ENCODE results near the gene ADH1B.
A peak's percentile ranks its signal among the peaks of the same experiment; 100 is the strongest.
"Not testable (repeated sequence)": the region's sequence is repeated elsewhere in the genome, so short reads cannot be mapped to it uniquely, and the experiment has no call there.

ADH1B gene

DNA sequence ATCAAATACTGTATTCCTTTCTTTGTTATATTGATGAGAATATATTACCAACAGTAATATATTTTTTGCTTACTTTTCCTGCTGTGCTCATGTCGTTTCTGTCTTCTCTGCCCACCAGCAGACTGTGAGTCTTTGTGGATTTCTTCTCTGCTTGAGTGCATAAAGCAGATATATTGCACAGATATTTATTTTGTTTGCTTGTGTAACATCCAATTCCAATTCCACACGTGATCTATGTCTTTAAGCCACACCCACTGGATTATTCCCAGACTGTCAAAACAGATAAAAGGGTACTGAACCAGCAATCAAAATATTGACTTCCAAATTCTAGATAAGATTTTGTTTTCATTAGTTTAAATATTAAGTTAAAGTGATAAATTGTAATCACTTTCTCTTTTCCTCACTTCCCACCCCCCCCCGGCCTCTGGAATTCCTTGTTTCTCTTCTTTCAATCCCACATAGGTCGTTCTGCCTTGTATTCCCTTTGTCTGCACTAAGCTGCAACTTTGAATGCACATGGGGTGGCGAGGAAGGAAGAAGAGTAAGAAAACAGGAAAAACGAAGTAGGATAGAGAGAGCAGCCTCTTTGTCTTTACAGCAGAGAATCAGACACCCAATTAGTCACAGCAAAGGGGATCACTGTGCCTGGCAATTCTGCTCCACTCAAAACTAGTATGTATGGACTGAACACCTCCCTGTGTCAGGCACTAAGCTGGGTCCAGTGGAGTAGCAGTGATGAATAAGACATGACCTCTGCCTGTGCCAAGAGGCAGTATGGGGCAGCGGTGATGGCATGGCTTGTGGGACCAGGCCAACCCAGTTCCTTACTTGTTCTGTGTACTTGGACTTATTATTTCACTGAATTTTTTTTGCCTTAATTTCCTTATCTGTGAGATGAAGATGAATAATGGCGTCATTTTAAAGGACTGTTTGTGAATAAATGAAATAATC lies at the start of gene ADH1B:
Gene ADH1B, minus strand, starts transcription at position 161 of the 951 bp plus-strand sequence. Its CDS starts 70 bp downstream, at position 91.
- DNase-seq: no peak

DNA sequence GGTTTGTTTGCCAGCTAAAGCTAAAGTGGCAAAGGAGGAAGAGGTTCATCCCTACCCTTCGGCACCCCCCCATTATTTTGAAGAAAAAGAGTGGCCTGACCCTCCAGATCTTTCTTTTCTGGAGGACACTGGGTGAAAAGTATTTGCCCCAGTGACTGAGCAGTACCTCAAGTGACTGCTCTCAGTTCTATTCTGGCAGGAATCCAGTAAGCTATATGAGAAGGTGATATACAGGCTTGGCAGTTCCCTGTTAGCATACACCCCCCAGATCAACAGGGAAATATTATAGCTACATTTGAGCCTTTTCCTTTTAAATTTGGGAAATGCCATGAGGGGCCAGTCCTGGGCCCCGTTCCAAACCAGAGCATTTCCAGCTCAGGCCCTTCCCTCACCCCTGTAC lies 46.6 kb upstream of the ADH1B start:
- DNase-seq: not testable (repeated sequence)

DNA sequence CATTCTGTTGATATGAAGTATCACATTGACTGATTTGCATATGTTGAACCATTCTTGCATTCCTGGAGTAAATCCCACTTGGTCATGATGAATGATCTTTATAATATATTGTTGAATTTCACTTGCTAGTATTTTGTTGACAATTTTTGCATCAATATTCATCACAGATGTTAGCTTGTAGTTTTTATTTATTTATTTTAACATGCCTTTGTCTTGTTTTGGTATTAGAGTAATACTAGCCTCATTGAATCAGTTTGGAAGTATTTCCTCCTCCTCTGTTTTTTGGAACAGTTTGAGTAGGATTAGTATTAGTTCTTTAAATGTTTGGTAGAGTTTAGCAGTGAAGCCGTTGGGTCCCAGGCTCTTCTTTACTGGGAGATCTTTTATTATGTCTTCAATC lies 45.3 kb upstream of the ADH1B start:
- no peak for DNase-seq

DNA sequence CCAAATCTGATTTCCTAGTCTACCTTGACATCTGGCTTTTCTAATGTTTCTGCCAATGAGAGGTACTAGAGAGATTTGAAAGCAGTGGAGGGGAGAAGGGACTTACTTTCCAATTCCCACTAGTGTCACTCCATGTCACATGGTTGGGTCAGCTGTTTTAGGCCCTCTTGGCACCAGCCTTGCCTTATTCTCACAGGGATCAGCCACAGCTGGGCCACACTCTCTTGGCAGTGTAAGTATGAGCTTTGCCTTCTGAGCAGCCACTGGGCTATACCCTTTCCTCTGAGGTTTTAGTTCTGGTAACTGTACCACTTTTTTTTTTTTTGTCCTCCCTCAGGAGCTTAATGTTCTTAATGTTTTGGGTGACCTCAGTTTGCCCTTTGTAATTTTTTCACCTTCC lies 41.6 kb upstream of the ADH1B start:
- DNase-seq: no peak

DNA sequence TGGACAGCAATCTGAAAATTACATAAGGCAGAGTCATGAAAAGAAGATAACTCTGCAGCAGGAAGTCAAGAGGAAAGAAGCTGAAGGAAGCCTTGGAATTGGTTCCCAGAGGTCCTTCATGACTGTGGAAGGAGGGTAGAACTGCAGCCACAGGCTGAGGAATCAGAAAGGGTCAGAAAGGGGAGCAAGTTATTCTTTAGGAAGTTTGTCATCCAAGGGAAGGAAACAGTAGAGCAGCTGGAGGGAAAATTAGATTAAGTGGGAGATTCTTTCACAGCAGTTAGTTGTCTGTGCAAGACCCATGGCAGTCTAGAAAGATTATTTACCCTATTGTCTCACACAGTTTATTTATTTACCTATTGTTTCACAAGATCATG lies 40.7 kb upstream of the ADH1B start:
- no peak for DNase-seq

- no peak for DNase-seq
Measured at GRCh38 chr4:99361268-99361898, 40.2 kb upstream of the ADH1B start.

- no peak for DNase-seq
Measured at GRCh38 chr4:99359480-99360204, 38.4 kb upstream of the ADH1B start.

DNA sequence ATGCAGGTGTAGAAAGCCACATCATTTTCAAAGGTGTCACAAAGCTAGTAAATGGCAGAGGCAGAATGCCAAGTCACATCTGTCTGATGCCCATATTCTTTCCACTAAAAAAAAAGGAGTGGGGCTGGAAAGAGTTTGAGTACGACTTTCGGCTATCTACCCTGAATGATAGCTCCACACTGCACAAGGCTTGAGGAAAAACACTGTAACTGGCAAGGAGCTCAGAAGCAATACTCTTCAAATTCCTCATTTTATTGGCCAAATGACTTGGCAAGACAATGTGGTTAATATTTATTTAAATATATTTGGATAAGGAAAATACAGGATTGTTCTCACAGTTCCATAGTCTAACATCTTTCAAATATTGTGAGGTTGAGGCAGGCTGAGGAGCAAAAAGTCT lies 36.7 kb upstream of the ADH1B start:
- DNase-seq: no peak

DNA sequence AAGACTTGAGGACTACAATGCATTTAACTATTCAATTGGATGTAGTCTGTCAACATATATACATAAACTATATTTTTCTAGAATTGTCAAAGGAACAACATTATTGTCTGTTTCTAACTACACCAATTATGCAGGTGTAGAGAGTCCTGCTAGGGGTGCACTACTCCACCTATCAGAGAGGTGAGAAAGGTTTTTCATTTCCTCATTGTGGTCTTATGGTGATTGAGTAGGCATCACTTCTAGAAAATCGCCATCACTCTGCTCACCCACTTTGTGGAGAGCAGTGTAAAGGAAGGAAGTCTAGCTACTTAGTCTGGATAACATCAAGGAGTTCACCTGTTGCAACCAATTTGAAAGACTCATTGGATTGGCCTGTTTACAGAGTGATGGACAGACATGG lies 35.8 kb upstream of the ADH1B start:
- no peak for DNase-seq

DNA sequence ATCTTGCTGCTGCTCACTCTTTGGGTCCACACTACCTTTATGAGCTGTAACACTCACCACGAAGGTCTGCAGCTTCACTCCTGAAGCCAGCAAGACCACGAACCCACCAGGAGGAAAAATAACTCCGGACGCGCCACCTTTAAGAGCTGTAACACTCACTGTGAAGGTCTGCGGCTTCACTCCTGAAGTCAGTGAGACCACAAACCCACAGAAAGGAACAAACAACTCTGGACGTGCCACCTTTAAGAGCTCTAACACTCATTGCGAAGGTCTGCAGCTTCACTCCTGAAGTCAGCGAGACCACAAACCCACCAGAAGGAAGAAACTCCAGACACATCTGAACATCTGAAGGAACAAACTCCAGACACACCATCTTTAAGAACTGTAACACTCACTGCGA lies 34.9 kb upstream of the ADH1B start:
- not testable (repeated sequence) for DNase-seq

DNA sequence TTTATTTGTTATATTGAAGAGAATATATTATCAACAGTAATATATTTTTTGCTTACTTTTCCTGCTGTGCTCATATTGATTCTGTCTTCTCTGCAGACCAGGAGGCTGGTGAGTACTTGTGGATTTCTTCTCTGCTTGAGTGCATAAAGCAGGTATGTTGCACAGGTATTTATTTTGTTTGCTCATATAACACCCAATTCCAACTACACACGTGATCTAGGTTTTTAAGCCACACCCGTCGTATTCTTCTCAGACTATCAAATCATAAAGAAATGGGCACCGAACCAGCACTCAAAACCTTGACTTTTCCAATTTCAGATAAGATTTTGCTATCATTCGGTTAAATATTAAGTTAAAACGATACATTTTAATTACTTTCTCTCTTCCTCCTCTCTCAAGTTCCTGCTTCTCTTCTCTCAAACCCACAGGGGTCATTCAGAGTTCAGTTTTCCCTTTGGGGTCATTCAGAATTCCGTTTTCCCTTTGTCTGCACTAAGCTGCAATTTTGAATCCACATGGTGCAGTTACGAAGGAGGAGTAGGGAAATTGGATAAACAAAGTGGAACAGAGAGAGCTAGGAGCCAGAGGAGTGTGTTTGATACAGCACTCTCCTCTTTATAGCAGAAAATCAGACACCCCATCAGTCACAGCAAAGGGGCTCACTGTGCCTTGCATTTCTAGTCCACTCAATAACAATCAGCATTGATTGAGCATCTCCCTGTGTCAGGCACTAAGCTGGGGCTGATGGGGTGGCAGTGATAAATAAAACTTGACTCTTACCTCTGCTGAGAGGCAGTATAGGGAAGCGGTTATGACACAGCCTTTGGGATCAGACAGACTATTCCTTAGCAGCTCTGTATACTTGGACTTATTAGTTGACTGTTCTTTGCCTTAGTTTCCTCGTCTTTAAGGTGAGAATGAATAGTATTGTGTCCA lies 31.7 kb upstream of the ADH1B start, which contains the start of gene ADH1C:
Gene ADH1C, minus strand, starts transcription at position 145 of the 936 bp plus-strand sequence. Its CDS starts 71 bp downstream, at position 74.
- no peak for DNase-seq

GRCh38 chr4:99351487-99351886 lies 30.3 kb upstream of the ADH1B start:
- no peak for DNase-seq

- DNase-seq: no peak
Measured at GRCh38 chr4:99349338-99349737, 28.1 kb upstream of the ADH1B start.

DNA sequence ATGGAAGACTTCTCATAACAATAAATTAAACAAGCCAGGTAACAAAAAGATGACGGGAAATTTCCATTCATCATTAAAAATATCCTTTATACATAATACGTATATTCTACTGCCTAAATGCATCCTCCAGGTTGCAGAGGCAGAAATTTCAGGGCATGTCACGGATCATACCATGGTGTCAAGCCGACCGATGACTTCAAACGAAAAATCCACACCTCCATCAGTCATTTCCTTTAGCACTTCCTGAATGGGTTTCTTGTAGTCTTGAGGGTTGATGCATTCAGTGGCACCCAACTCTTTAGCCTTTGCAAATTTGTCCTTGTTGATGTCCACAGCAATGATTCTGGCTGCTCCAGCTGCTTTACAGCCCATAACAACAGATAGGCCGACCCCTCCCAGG lies 21.4 kb upstream of the ADH1B start:
- not testable (repeated sequence) for DNase-seq

DNA sequence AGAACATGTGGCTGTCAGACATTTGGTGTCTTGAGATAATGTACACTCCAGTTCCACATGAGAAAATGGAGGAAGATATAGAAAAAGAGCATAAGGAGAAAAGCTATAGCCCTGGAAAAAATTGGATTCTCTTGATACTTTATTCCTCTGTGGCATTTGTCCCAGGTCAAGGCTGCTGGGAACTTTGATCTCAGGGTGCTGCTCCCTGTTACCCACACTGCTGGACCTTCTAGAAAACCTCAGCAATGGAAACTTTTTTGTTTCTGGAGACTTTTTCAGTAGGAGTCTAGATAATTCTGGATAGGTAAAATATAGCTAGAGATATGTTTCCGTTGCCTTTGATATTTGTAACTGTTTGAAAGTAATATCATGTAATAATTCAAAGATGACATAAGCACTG lies 20.2 kb upstream of the ADH1B start:
- no peak for DNase-seq

DNA sequence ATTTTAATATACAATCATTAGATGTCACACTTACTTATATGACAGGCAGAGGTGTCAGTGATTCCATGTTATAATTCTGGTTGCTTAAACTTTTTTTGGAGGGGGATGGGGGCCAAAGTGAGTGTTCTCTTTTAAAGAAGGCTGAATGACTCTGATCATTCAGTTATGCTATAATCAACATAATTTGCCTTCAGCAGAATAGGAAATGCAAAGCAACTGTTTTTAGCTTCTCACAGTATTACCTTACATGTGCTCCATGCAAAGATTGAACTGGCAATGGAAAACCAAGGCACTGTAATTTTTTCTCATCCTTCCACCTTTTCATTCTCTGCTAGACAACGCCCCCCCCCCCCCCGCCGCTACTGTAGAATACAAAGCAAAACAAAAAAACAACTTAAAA lies 18.0 kb upstream of the ADH1B start:
- no peak for DNase-seq

GRCh38 chr4:99336553-99336952 lies 15.4 kb upstream of the ADH1B start:
- no peak for DNase-seq

DNA sequence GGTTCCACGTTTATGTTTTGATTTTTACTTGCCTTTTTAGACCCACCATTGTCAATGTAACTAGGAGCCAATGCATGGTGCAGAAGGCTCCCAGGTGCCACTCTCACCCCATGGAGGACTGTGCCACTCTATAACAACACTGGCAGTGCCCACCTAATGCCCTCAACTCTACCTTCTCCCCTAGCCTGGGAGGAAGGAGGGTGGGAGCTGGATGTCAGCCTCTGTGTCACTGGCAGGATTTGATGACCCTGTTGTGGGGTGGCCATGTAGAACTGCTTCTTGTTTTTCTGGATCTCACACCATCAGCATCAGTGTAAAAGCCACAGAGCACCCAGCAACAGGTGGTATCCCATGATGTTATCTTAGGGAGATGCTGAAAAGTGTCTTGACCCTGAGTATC lies 13.7 kb upstream of the ADH1B start:
- no peak for DNase-seq

DNA sequence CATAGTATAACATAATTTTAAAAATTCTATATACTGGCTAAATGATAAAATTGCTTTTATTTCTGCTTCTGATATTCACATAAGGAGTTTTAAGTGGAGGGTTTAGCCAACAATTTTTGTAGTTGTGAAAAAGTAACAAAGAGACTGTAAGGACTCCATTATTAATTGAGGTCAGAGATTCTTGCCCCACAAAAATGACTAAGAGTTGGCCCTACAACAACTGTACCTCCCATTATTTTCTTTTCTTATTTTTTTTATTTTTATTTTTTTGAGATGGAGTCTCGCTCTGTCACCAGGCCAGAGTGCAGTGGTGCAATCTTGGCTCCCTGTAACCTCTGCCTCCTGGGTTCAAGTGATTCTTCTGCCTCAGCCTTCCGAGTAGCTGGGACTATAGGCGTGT lies 9.4 kb upstream of the ADH1B start:
- DNase-seq: no peak

- DNase-seq: no peak
Measured at GRCh38 chr4:99329876-99330275, 8.7 kb upstream of the ADH1B start.

- peak; percentile 40 for DNase-seq
Measured at GRCh38 chr4:99324979-99325378, 3.8 kb upstream of the ADH1B start.

- DNase-seq: no peak
Measured at GRCh38 chr4:99324361-99324760, 3.2 kb upstream of the ADH1B start.
